ENCODE results near the gene MUC13. TPM values are rescaled to one million over a fixed set of nuclear protein-coding genes. Genes with fewer than 3 reads are reported as not detected.
A peak's percentile ranks its signal among the peaks of the same experiment; 100 is the strongest.

The MUC13 gene
- total RNA-seq, 1 donor from 2014 or later = not detected

DNA sequence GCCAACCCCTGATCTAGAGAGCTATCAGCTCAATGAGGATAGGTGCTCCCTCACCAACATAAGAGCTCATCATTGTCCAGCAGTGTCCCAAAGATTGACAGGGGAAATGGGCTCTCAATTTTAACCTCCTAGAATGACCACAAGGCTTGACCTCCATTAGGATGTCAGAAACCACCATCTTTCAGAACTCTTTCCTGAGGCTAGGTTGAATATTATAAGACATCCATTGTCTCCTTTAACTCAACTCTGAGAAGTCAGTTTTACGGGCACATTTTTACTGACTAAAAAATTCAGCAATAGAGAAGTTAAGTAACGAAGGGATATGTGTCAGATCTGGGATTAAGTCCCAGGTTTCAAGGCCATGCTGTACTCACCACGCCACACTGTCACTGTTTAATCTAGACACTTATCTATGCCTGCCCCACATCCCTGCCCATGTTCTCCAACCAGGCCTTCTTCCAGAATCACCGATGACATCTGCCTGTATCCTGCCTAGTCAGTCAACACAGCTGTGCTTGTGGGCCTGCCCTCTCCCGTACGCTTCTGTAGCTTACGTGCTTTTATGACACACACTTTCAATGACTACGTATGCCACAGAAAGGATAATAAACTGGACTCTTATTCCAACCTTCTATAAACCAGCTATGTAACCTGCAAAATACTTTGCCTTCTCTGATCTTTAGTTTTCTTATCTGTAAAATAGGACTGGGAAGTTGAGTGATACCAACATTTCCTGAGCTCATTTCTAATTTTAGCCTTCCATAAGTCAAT is 17.1 kb upstream of the MUC13 start:
- DNase-seq (ENCODE audit: low read depth in 2 of 2) = peak in 1 of 2 donors; percentile 38

DNA sequence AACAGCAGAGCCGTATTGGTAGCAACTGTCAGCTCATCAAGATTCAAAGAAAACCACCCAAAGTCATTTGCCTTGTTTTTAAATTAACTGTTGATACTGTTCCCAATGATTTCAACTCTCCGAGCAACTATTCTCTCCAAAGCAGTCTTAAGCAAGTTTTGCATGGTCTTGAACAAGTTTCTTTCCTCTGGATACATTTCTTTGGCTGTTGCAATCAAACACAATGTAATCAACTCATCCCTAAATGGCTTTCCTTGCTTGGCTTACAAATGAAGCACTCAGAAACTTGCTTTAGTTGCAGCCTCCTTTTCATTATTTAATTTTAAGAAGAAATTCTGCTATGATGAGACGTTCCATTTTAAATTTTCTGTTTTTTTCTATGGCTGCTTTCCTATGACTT is 15.5 kb upstream of the MUC13 start:
- no peak for DNase-seq (ENCODE audit: low read depth in 2 of 2)

DNA sequence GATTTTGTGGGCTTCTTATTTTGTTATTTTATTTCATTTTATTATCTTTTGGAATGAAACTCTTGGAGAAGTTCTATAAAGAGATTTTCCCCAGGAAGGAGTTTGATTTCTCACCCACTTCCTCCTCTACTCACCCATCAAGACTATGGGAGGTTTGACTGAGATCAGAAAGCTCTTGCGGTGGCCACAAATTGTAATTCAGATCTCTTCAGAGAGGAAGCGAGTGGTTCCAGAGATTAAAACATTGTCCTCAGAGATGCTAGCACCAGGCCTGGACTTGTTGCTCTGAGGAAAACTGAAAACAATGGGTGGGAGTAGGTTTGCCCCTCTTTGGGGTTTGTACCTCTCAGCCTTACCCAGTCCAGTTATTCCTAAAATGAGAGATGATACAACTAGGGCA is 8.1 kb upstream of the MUC13 start:
- DNase-seq (ENCODE audit: low read depth in 2 of 2) = no peak

DNA sequence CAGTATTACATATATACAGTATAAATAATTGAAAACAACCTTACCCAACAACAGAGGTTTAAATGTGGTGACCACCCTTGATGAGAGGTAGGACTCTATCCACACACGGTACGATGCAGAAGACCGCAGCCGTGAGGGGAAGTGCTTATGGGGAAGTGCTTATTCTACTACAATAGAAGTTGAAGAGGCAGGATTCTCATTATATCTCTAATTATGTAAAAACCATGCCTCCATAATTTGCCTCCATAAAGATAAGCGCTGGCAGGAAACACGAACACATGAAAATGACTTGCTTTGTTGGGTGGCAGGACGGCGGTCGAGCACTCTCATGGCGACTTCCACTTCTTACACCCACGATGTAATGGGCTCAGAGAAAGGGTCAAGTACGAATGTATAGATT is 7.2 kb upstream of the MUC13 start:
- DNase-seq (ENCODE audit: low read depth in 2 of 2) = no peak

DNA sequence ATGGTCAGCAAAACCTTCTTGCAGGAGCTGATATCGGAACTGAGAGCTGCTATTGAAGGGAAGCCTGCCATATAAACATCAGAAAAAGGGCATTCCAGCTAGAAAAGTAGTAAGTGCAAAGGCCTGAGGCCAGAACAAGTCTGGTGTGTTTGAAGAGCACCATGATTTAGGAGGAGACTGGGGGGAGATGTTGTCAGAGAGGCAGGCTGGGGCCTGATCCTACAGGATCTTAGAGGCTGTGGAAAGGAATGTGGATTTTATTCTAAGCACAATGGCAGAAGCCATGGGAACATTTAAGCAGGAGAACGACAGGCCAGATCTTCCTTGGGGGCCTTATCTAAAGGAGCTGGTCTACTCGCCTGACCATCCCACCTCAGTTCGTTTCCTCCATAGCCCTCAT is 5.1 kb upstream of the MUC13 start:
- no peak for DNase-seq (ENCODE audit: low read depth in 2 of 2)

DNA sequence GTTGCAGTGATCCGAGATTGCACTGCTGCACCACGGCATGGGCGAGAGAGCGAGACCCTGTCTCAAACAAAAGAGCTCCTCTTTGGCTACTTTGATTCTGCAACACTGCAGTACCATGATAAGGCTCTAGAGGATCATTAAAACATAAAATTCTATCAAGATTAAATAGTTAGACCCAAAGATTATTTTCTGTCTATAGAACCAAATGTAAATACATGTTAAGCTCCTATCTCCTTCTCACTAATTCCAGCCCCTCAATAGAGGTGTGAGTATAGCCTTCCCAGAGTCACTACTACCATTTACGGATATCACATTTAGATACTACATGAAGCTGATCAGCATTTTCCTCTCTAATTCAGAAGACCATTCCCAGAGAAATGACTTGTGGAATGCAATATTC is 4.3 kb upstream of the MUC13 start:
- DNase-seq (ENCODE audit: low read depth in 2 of 2) = no peak

DNA sequence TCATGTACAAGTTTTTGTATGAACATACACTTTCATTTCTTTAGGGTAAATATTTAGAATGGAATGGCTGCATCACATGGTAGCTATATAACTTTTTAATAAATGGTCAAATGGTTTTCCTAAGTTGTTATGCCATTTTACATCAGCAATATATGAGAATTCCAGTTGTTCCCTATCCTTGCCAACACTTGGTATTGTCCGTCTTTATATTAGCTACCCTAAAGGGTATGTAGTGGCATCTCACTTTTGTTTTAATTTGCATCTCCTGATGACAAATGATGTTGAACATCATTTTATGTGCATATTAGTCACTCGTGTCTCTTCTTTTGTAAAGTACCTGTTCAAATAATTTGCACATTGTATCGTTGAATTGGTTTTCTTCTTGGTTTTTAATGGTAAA is 2.5 kb upstream of the MUC13 start:
- no peak for DNase-seq (ENCODE audit: low read depth in 2 of 2)

DNA sequence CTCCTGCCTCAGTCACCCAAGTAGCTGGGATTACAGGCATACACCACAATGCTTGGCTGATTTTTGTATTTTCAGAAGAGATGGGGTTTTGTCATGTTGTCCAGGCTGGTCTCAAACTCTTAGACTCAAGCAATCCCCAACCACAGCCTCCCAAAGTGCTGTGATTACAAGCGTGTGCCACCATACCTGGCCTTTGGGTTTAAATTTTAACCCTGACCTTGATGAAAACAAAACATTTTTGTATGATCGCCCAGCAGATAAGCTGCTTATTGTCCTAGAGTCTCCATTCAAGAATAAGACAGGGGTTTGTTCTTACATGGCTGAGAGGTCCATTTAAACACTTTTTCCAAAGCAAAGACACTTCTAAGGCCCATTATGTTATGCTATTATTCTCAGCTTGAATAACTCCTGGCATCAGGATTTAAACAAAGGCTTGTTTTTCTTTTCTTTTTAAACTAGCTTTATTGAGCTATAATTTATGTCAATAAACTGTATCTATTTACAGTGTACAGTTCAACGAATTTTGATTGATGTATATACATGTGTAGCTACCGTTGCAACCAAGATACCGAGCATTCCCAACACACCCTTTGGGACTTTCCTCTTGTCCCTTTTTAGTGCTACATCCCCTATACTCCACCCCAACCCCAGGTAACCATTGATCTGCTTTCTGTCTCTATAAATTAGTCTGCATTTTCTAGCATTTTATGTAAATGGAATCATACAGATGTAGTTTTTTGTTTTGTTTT is 1.4 kb upstream of the MUC13 start:
- DNase-seq (ENCODE audit: low read depth in 2 of 2) = no peak

DNA sequence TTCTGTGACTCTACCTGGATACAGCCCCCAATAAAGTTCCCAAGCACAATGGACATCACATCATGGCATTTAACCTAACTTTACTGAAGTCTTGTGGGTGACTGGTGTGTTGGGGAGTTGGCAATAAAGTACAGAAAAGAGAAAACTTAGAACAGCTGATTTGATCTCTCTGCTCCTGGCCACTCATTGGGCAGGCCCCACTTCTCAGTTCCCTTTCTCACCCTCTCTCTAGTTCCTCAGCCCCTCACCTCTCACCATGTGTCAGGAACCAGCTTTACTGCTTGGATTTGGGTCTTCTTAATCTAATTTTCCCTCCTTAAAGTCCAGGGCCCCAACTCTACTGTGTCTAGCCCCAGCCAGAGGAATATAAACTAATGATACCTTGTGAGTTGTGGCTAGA is 713 bp upstream of the MUC13 start:
- no peak for DNase-seq (ENCODE audit: low read depth in 2 of 2)

DNA sequence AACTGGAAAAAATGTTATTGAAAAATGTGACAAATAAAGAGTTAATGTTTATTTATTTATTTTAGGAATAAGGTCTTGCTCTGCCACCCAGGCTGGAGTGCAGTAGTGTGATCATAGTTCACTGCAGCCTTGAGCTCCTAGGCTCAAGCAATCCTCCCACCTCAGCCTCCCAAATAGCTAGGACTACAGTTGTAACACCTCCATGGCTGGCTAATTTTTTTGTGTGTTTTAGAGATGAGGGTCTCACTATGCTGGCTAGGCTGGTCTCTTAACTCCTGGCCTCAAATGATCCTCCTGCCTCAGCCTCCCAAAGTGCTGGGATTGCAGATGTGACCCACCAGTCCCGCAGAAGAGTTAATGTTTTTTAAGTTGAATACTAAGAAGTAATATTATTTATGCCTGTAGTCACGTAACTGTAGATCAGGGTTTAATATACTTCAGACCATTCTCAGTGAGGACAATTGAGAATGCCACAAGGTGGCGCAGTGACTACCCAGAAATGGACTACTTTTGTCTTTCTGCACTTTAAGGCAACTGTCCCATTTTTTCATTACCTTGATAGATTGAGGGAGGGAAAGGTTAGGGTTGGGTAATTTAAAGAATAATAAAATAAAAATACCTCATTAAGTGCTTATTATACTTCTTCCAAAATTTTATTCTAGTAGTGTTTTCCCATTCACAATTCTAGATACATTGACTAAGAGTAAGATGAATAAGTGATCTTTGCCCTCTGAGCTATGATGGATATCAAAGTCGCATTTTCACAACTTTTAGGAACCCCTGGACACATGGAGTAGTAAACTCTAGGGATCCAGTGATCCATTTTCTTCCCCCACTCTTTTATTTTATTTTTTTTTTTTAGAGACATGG is 6.0 kb downstream of the MUC13 start:
- peak; percentile 77 to 84 for DNase-seq (ENCODE audit: low read depth in 2 of 2)

DNA sequence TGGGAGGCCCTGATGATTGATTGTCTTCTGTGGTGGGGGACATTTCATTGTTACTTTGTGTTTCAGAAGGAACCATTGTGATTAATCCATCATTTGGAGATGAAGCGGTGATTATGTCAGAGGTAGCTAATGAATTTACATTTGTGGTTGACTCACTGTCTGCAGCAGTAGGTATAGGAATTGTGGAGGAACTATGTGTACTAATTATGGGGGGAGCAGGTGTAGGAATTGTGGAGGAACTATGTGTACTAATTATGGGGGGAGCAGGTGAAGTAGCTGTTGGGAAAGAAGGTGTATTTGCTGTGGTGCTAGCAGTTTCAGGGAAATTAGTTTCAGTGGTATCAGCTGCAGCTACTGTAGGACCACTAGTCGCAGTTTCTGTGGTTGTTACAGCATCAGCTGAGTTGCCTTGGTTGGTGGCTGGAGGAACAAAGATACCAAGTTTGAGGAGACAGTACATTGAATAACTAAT is 6.9 kb downstream of the MUC13 start:
- no peak for DNase-seq (ENCODE audit: low read depth in 2 of 2)

DNA sequence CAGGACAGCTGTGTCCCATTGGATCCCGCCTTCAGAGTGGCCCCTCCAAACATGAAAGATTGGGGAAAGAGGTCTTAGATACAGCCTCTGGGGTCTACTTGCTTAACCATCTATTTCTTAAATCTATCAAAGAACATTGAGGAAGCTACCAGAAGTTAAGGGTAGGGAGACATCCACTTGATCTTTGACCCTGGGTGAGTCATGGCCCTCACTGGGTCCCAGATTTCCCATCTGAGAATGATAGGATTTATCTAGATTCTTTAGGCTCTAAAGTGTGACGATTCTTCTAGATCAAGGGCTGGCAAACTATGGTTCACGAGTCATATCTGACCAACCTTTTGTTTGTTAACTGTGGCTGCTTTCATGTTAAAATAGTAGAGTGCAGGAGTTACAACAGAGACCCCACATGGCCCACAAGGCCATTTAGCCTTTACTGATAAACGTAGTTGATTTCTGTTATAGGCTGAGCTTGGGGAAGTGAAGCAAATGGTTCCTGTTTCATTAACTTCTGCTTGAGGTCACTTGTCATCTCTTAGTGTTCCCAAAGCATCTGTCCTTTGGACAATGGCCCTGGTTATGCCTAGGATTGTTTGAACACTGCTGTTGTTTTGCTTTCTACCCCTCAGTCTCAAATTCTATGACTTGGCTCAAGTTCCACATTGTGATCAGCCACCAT is 8.0 kb downstream of the MUC13 start:
- DNase-seq (ENCODE audit: low read depth in 2 of 2) = no peak

DNA sequence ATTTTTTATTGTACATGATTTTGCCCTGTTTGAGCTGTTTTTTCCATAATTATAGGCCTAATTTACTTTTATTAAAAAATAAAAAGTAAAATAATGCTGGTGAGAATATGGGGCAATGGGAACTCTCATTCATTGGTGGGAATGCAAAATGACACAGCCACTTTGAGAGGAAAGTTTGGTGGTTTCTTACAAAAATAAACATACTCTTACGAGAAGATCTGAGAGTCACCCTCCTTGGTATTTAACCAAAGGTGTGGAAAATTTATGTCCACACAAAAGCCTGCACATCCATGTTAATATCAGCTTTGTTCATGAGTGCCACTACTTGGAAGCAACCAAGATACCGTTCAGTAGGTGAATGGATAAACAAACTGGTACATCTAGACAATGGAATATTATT is 9.8 kb downstream of the MUC13 start:
- no peak for DNase-seq (ENCODE audit: low read depth in 2 of 2)

DNA sequence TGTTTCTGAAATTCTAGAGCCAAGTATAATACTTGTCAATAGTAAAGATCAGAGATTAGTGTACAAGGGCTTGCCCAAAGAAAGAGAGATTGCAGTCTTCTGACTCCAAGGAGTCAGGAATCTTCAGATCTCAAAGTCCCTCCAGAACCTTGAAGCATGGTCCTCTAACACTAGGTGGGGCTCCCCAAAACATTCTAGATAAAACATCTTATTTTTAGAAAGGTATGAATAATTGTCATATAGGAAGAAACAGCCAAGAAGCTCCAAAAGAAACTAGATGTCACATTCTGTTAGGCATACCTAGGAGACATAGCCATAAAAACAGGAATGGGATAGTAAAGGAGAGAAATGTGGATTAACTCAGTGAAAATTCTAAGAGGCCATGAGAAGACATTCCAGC is 10.7 kb downstream of the MUC13 start:
- DNase-seq (ENCODE audit: low read depth in 2 of 2) = no peak

DNA sequence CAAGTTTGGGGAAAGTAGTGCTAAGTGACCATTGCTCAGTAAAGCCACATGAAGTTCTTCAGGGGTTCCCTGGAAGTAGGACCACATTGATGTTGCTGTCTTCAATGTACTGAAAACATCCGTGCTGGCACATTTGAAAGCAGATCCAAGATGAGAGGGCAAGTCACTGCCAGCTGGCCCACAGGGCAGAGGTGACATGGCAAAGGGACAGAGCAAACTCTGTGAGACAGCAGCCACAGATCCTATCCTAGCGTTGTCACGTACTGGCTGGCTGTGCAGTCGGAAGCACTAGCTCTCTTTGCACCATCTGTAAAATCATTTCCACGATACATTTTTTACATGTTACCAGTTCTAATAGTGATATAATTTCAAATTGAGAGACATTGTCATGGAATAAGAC is 13.8 kb downstream of the MUC13 start:
- no peak for DNase-seq (ENCODE audit: low read depth in 2 of 2)

DNA sequence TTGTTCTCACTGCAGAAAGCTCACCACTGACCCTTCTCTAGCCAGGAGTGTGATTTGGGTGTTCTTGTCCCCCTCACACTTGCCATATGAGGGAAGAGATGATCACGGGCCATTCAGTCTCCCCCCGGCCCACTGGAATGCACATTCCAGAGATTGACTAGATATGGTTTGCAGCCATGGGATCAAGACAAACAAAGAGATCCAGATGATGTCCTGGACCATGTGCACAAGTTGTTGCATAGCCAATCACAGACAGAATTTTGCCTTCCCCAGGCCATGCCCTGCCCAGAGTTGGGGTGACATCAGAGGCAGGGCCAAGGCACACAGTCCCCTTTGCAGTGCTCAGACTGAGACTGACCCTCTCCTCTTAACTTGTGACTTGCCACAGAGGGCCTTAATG is 14.8 kb downstream of the MUC13 start:
- no peak for DNase-seq (ENCODE audit: low read depth in 2 of 2)

DNA sequence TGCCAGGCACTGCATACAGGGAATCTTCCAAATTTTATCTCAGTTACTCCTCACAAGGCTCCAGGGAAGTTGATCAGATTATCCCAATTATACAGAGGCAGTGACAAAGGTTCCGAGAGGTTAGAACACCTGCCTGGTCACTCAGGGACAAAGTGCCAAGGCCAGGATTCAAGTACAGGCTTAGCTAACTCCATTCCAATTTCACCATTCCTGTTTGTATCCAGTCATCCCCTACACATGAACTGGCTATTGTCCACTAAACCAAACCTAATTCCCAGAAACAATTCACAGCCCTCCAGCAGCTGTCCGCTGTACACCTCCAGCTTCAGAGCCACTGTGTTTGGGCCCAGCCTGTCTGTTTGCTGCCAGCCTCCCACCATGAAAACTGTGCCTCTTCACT is 16.0 kb downstream of the MUC13 start:
- DNase-seq (ENCODE audit: low read depth in 2 of 2) = no peak

DNA sequence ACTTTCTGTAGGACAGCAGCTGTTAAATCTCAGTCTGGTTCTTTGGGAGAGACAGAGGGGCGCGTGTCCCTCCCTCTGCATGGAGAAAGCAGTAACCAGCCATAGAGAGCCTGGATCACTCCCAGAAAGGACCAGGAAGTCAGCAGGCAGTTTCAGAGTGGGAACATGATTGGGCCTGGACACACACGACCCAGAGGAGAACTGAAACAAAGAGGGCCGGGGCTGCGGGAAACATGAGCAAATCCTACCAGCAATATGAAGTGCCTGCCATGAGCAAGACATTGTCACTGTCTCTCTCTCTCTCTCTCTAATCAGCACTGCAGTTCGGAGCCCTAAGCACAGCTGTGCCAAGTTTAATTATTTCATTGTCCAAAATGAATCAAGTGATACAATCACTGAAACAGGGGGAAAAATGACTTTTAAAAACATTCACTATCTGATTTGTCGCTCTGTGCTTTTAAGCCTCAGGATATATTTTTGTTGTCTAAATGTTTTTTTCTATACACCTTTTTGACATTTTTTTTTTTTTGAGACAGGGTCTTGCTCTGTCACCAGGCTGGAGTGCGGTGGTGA is 17.6 kb downstream of the MUC13 start:
- peak; percentile 4 to 41 for DNase-seq (ENCODE audit: low read depth in 2 of 2)

DNA sequence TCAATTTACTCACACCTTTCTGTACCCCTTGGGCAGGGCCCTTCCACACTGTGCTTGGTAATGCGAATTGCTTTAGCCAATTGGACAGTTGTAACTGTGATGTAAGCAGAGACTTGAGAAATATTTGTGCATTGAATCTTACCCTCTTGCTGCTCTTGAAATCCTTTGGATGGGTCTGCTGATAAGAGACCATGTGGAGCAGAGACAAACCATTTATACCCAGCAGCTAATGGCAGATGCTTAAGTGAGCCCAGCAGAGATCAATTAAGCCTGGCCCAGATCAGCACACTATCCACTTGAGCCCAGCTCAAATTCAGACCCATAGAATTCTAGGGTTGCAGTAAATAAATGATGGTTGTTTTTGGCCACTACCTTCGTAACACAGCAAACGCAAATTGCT is 19.3 kb downstream of the MUC13 start:
- no peak for DNase-seq (ENCODE audit: low read depth in 2 of 2)

DNA sequence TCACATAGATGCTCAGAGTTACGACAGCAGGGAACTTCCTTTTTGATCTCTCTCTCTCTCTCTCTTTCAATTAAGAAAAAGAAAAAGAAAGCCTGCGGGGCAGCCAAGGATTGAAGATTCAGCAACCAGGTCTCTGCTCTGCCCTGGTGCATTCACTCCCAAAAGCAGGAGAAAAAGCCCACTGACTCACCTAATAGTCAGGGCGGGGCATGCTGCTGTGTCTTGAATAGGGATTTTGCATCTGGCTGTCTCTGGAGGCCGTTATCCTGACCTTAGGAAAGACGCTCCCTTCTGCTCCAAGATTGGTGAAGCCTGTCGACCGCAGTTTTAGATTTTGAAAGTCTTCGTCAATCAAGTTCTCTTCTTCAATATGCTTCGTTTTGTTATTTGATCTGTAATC is 26.6 kb downstream of the MUC13 start:
- DNase-seq (ENCODE audit: low read depth in 2 of 2) = no peak

DNA sequence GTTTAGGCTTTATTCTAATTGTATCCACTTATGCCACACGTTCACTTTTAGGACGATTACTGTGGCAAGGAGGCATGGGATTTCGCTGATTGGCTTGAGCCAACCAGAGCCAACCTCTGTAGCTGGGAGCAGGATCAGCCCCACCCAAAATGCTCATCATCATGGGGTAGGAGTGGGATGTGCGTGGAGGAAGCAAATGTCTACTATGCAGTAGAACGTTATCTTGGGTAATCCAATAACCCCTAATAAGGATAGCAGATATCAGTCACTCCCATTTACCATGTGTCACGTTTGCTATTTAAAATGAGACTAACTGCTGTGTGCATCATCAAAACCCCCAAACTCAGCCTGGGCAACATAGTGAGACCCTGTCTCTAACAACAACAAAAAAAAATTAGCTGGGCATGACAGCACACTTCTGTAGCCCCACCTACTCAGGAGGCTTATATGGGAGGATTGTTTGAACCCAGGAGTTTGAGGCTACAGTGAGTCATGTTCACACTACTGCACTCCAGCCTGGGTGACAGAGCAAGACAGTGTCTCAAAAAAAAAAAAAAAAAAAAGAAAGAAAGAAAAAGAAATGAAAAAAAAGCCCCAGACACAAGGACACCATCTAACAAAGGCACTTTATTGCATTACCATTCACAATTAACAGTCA is 29.6 kb downstream of the MUC13 start:
- DNase-seq (ENCODE audit: low read depth in 2 of 2) = no peak
